ENCODE measurements around the gene ABCD4. TPM values are rescaled to one million over a fixed set of nuclear protein-coding genes. Genes with fewer than 3 reads are reported as not detected.
A peak's percentile ranks its signal among the peaks of the same experiment; 100 is the strongest.

ABCD4 gene
- total and polyA plus RNA-seq, 2 donors, result 28.3 to 95.7 TPM

DNA sequence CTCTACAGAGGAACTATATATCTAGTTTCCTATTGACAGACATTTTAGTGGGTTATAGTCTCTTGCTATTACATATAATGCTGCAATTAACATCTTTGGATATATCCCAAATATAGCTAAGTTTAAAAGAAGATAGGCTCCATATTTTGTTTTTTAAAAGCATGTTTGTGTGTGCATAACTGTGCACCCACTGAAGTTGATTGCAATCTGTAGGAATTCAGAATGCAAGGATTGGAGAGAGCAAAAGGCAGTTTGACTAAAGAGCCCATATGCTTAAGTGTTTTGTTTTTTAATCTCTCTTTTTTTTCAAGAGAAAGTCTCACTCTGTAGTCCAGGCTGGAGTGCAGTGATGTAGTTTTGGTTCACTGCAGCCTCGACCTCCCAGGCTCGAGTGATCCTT, 9.4 kb upstream of the ABCD4 start:
- H3K9me3 ChIP-seq (ENCODE audit: control insufficient read depth in 2 of 2, insufficient read depth in 1 of 2, low read length in 1 of 2), result no peaks in the 10 kb centered on the region
- H3K36me3 ChIP-seq (ENCODE audit: control insufficient read depth in 2 of 2, insufficient read depth in 2 of 2, low read length in 1 of 2), result no peaks in the 10 kb centered on the region
- peaks cover 0 to 4% of the 10 kb centered on the region in 2 donors for H3K27me3 ChIP-seq (ENCODE audit: control insufficient read depth in 2 of 2, insufficient read depth in 1 of 2, low read length in 1 of 2)
- DNase-seq (ENCODE audit: low read depth in 6 of 9, low spot score in 9 of 9), result no peak
- H3K27ac ChIP-seq (ENCODE audit: low read depth in 1 of 2, low read length in 1 of 2), result no peak overlapping the region
- no peaks in the 10 kb centered on the region for H3K4me1 ChIP-seq (ENCODE audit: control insufficient read depth in 2 of 2, insufficient read depth in 2 of 2, low read length in 2 of 2)
- 94% methylated on average over 2 of the region's 2 CpGs for WGBS
- H3K4me3 ChIP-seq (ENCODE audit: low read length in 2 of 2), result no peak overlapping the region

DNA sequence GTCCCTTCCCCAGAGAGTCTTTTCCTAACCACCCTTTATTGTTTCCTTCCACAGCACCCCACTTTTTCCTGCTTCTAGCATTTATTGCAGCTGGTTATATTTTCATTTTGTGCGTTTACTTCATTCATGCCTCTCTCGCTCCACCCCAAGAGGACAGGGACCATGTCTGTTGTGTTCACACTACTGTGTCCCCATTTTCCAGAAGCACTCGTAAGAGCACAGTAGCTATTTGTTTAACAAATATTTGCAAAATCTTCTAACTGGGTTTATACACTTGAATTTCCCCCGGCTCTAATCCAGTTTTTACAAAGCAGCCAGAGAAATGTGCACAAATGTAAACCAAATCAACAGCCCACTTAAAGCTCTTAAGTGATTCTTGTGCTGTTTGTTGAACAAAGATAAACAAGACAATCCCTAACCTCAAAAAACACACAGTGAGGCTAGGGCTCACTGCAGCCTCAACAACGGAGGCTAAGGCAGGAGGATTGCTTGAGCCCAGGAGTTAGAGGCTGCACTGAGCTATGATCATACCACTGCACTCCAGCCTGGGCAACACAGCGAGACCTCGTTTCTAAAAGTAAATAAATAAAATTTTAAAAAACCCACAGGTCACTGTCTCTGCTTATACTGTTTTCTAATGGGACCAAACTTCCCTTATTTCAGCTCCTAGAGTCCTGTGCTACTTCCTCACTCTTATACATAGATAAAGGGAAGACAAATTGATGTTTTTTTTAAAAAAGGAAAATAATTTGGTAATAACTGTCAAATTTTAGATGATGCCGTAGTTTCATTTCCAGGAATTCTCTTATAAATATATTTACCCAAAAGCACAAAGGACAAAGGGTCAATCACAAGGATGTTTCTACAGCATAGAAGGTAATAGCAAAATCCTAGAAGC, 6.6 kb upstream of the ABCD4 start:
- no peak for DNase-seq (ENCODE audit: low read depth in 6 of 9, low spot score in 9 of 9)
- Histone ChIP-seq H3K4me1 (ENCODE audit: control insufficient read depth in 2 of 2, insufficient read depth in 2 of 2, low read length in 2 of 2) (no peaks in the 10 kb centered on the region), H3K9me3 (ENCODE audit: control insufficient read depth in 2 of 2, insufficient read depth in 1 of 2, low read length in 1 of 2) (no peaks in the 10 kb centered on the region), H3K27me3 (ENCODE audit: control insufficient read depth in 2 of 2, insufficient read depth in 1 of 2, low read length in 1 of 2) (peaks cover 0 to 4% of the 10 kb centered on the region in 2 donors), H3K36me3 (ENCODE audit: control insufficient read depth in 2 of 2, insufficient read depth in 2 of 2, low read length in 1 of 2) (no peaks in the 10 kb centered on the region), H3K4me3 (ENCODE audit: low read length in 2 of 2) (no peak overlapping the region), H3K27ac (ENCODE audit: low read depth in 1 of 2, low read length in 1 of 2) (no peak overlapping the region)
- WGBS, result 90% methylated on average over 8 of the region's 8 CpGs

DNA sequence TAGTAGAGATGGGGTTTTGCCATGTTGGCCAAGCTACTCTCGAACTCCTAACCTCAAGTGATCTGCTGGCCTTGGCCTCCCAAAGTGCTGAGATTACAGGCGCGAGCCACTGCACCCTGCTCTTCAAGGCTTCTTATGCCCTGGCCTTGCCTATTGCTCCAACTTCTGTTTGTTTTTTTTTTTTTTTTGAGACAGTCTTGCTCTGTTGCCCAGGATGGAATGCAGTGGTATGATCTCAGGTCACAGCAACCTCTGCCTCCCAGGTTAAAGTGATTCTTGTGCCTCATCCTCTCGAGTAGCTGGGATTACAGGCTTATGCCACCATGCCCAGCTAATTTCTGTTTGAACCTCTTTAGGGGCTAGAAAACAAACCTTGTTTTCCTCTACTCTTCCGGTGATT, 6.0 kb upstream of the ABCD4 start:
- Histone ChIP-seq H3K27me3 (ENCODE audit: control insufficient read depth in 2 of 2, insufficient read depth in 1 of 2, low read length in 1 of 2) (peaks cover 0 to 4% of the 10 kb centered on the region in 2 donors), H3K4me3 (ENCODE audit: low read length in 2 of 2) (no peak overlapping the region), H3K9me3 (ENCODE audit: control insufficient read depth in 2 of 2, insufficient read depth in 1 of 2, low read length in 1 of 2) (no peaks in the 10 kb centered on the region), H3K36me3 (ENCODE audit: control insufficient read depth in 2 of 2, insufficient read depth in 2 of 2, low read length in 1 of 2) (no peaks in the 10 kb centered on the region), H3K27ac (ENCODE audit: low read depth in 1 of 2, low read length in 1 of 2) (no peak overlapping the region), H3K4me1 (ENCODE audit: control insufficient read depth in 2 of 2, insufficient read depth in 2 of 2, low read length in 2 of 2) (no peaks in the 10 kb centered on the region)
- WGBS, result 96% methylated on average over 5 of the region's 5 CpGs
- no peak for DNase-seq (ENCODE audit: low read depth in 6 of 9, low spot score in 9 of 9)

DNA sequence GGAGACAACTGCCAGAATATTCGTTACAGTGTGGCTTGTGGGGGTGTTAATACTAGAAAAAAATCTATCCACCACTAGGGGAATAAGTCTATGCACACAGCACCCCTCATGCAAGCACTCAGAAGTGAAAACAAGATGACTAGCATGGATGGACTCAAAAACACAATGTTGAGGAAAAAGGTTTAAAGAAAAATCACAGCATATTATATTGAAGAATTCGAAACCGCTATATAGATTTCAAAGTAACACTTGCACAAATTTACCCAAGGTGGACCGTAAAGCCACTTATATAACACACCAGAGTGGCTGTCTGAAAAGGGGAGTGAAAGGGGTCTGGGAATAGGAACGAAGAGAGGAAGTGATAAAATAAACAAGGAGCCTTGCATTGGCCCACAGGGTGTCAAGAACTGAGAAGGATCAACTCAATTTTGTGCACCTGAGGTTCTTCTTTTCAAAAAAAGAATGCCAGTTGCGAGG, 544 bp downstream of the ABCD4 start:
- peak in 7 of 9 donors; percentile 20 to 76 (median 41) for DNase-seq (ENCODE audit: low read depth in 6 of 9, low spot score in 9 of 9)
- H3K36me3 ChIP-seq (ENCODE audit: control insufficient read depth in 2 of 2, insufficient read depth in 2 of 2, low read length in 1 of 2), result peaks cover 15 to 27% of the 10 kb centered on the region in 2 donors
- H3K27ac ChIP-seq (ENCODE audit: low read depth in 1 of 2, low read length in 1 of 2), result peak overlapping the region; percentile 93 to 94
- H3K9me3 ChIP-seq (ENCODE audit: control insufficient read depth in 2 of 2, insufficient read depth in 1 of 2, low read length in 1 of 2), result no peaks in the 10 kb centered on the region
- H3K4me1 ChIP-seq (ENCODE audit: control insufficient read depth in 2 of 2, insufficient read depth in 2 of 2, low read length in 2 of 2), result peaks cover 12 to 14% of the 10 kb centered on the region in 2 donors
- H3K4me3 ChIP-seq (ENCODE audit: low read length in 2 of 2), result peak overlapping the region; percentile 89 to 96
- WGBS, result under 1% methylated on average over 6 of the region's 6 CpGs
- H3K27me3 ChIP-seq (ENCODE audit: control insufficient read depth in 2 of 2, insufficient read depth in 1 of 2, low read length in 1 of 2), result no peaks in the 10 kb centered on the region

DNA sequence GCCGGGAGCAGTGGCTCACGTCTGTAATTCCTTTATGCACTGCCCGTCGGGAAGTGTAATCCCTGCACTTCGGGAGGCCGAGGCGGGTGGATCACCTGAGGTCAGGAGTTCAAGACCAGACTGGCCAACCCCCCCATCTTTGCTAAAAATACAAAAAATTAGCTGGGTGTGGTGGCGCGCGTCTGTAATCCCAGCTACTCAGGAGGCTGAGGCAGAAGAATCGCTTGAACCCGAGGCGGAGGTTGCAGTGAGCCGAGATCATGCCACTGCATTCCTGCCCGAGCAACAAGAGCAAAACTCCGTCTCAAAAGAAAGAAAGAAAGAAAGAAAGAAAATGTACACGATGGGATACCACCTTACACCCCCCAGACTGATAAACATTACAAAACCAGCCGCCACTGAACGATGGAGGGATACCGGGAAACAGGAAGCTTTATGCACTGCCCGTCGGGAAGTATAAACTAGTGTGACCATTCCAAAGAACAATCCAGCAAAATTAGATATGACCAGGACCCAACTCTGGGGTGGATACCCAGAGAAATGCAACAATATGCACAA, 1.1 kb downstream of the ABCD4 start:
- no peaks in the 10 kb centered on the region for H3K27me3 ChIP-seq (ENCODE audit: control insufficient read depth in 2 of 2, insufficient read depth in 1 of 2, low read length in 1 of 2)
- peak overlapping the region; percentile 18 to 93 for H3K27ac ChIP-seq (ENCODE audit: low read depth in 1 of 2, low read length in 1 of 2)
- 40% methylated on average over 22 of the region's 22 CpGs for WGBS
- peak overlapping the region; percentile 89 to 96 for H3K4me3 ChIP-seq (ENCODE audit: low read length in 2 of 2)
- H3K9me3 ChIP-seq (ENCODE audit: control insufficient read depth in 2 of 2, insufficient read depth in 1 of 2, low read length in 1 of 2), result no peaks in the 10 kb centered on the region
- H3K4me1 ChIP-seq (ENCODE audit: control insufficient read depth in 2 of 2, insufficient read depth in 2 of 2, low read length in 2 of 2), result peaks cover 12 to 14% of the 10 kb centered on the region in 2 donors
- peaks cover 18 to 31% of the 10 kb centered on the region in 2 donors for H3K36me3 ChIP-seq (ENCODE audit: control insufficient read depth in 2 of 2, insufficient read depth in 2 of 2, low read length in 1 of 2)
- no peak for DNase-seq (ENCODE audit: low read depth in 6 of 9, low spot score in 9 of 9)

DNA sequence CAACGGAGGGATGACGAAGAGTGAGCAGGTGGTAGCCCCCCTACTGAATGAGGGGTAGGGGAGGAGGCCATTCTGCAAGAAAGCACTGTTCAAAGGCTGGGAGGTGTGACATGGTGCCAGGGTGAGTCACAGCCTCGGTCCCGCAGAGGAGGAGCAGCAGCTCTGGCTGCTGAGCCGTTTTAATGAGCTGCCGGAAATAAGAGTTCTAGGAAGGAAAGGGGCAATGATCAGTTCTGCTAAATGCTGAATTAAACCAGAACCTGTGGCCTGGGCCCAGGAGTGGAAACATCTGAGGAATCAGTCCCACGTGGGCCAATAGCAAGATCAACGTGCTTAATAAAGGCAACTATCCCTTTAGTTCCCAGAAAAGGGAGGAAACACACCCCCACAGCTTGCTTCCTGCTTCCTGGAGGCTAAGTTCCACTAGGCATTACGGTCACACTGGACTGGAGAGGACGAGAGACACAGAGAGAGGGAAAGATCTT, 3.6 kb downstream of the ABCD4 start:
- Histone ChIP-seq H3K27ac (ENCODE audit: low read depth in 1 of 2, low read length in 1 of 2) (peak overlapping the region in 1 of 2 donors; percentile 8), H3K36me3 (ENCODE audit: control insufficient read depth in 2 of 2, insufficient read depth in 2 of 2, low read length in 1 of 2) (peaks cover 42 to 57% of the 10 kb centered on the region in 2 donors), H3K27me3 (ENCODE audit: control insufficient read depth in 2 of 2, insufficient read depth in 1 of 2, low read length in 1 of 2) (no peaks in the 10 kb centered on the region), H3K4me3 (ENCODE audit: low read length in 2 of 2) (no peak overlapping the region), H3K4me1 (ENCODE audit: control insufficient read depth in 2 of 2, insufficient read depth in 2 of 2, low read length in 2 of 2) (peaks cover 12 to 14% of the 10 kb centered on the region in 2 donors), H3K9me3 (ENCODE audit: control insufficient read depth in 2 of 2, insufficient read depth in 1 of 2, low read length in 1 of 2) (no peaks in the 10 kb centered on the region)
- WGBS, result 78% methylated on average over 10 of the region's 10 CpGs
- DNase-seq (ENCODE audit: low read depth in 6 of 9, low spot score in 9 of 9), result peak in 1 of 9 donors; percentile 53

DNA sequence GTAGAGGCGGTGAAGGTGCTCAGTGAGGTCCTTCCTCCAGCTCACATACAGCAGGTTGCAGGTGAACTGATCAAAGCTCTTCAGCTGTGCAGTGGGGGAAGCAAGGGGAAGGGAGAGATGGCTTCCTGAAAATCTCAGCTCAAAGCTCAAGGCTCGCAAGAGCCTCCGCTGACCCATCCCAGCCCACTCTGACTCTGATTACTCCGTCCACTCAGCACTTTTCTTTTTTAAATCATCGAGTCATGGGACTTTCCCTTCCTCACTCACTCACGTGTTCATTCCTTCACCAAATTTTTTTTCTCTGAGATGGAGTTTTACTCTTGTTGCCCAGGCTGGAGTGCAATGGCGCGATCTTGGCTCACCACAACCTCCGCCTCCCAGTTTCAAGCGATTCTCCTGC, 4.7 kb downstream of the ABCD4 start:
- DNase-seq (ENCODE audit: low read depth in 6 of 9, low spot score in 9 of 9), result no peak
- Histone ChIP-seq H3K4me3 (ENCODE audit: low read length in 2 of 2) (no peak overlapping the region), H3K27ac (ENCODE audit: low read depth in 1 of 2, low read length in 1 of 2) (no peak overlapping the region), H3K4me1 (ENCODE audit: control insufficient read depth in 2 of 2, insufficient read depth in 2 of 2, low read length in 2 of 2) (peaks cover 7 to 9% of the 10 kb centered on the region in 2 donors), H3K9me3 (ENCODE audit: control insufficient read depth in 2 of 2, insufficient read depth in 1 of 2, low read length in 1 of 2) (no peaks in the 10 kb centered on the region), H3K27me3 (ENCODE audit: control insufficient read depth in 2 of 2, insufficient read depth in 1 of 2, low read length in 1 of 2) (no peaks in the 10 kb centered on the region), H3K36me3 (ENCODE audit: control insufficient read depth in 2 of 2, insufficient read depth in 2 of 2, low read length in 1 of 2) (peaks cover 45 to 59% of the 10 kb centered on the region in 2 donors)
- 92% methylated on average over 10 of the region's 10 CpGs for WGBS

DNA sequence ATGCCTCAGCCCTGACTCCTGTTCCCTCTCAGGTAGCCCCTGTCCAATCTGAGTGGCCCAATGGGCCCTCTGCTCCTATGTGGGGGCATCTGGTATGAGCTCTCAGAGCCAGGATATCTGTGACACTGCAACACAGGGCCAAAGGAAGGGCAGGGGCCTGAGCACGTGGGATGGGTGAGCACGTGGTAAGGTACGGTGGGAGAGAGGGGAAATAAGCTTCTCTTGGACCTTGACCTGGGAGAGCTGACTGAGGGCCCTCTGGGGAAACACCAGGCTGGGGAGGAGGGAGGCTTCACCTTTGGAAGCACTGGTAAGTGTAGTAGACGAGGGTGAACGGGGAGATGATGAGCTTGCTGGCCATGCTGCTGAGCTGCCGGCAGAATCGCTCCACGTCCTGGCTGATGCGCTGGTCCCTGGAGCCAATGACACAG, 6.7 kb downstream of the ABCD4 start:
- DNase-seq (ENCODE audit: low read depth in 6 of 9, low spot score in 9 of 9), result no peak
- no peaks in the 10 kb centered on the region for H3K27me3 ChIP-seq (ENCODE audit: control insufficient read depth in 2 of 2, insufficient read depth in 1 of 2, low read length in 1 of 2)
- H3K36me3 ChIP-seq (ENCODE audit: control insufficient read depth in 2 of 2, insufficient read depth in 2 of 2, low read length in 1 of 2), result peaks cover 64 to 79% of the 10 kb centered on the region in 2 donors
- WGBS, result 93% methylated on average over 9 of the region's 9 CpGs
- no peaks in the 10 kb centered on the region for H3K9me3 ChIP-seq (ENCODE audit: control insufficient read depth in 2 of 2, insufficient read depth in 1 of 2, low read length in 1 of 2)
- H3K4me1 ChIP-seq (ENCODE audit: control insufficient read depth in 2 of 2, insufficient read depth in 2 of 2, low read length in 2 of 2), result no peaks in the 10 kb centered on the region
- H3K4me3 ChIP-seq (ENCODE audit: low read length in 2 of 2), result no peak overlapping the region
- H3K27ac ChIP-seq (ENCODE audit: low read depth in 1 of 2, low read length in 1 of 2), result no peak overlapping the region

DNA sequence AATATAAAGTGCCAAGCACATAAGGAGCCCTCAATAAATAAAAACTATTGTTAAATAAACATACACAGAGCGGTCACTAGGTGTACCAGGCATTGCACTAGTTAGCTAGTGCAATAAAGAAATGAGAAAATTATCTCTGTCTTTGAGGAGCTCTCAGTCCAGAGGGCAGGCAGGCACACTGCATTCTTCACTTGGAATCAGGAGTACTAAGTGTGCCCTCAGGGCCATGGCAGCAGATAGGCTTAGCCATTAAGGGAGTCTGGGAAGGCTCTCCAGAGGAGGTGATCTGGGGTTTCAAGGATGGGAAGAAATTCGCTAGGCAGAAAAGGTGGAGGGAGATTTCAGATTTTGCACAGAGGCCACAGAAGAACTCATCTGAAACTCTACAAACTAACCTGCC, 9.1 kb downstream of the ABCD4 start:
- Histone ChIP-seq H3K27me3 (ENCODE audit: control insufficient read depth in 2 of 2, insufficient read depth in 1 of 2, low read length in 1 of 2) (no peaks in the 10 kb centered on the region), H3K36me3 (ENCODE audit: control insufficient read depth in 2 of 2, insufficient read depth in 2 of 2, low read length in 1 of 2) (peaks cover 72 to 84% of the 10 kb centered on the region in 2 donors), H3K9me3 (ENCODE audit: control insufficient read depth in 2 of 2, insufficient read depth in 1 of 2, low read length in 1 of 2) (no peaks in the 10 kb centered on the region), H3K4me1 (ENCODE audit: control insufficient read depth in 2 of 2, insufficient read depth in 2 of 2, low read length in 2 of 2) (no peaks in the 10 kb centered on the region), H3K4me3 (ENCODE audit: low read length in 2 of 2) (no peak overlapping the region), H3K27ac (ENCODE audit: low read depth in 1 of 2, low read length in 1 of 2) (no peak overlapping the region)
- 98% methylated on average over 2 of the region's 2 CpGs for WGBS
- no peak for DNase-seq (ENCODE audit: low read depth in 6 of 9, low spot score in 9 of 9)
